GM19099 (cell line): ENCODE measurements around the gene OR6K6.

ENCODE experiments used
- POLR2A ChIP-seq: IDR thresholded peaks from 3 replicates; pipeline ENCODE4 v1.6.1; 2011; ENCODE audit warnings: low read depth; ENCODE audit not compliant: insufficient read length; ENCODE audit errors: extremely low read depth

Gene OR6K6

GRCh38 chr1:158771950-158772866 lies 17.7 kb downstream of the OR6K6 start, which contains the start of gene OR6N1:
Gene OR6N1, minus strand, starts transcription at chr1:158772195. Its CDS starts 5,513 bp downstream, at chr1:158766682.
- TF ChIP-seq POLR2A: no peak

GRCh38 chr1:158781104-158781503 lies 26.6 kb downstream of the OR6K6 start, which contains the start of gene OR6N2:
Gene OR6N2, minus strand, starts transcription at chr1:158781204. Its CDS starts 3,569 bp downstream, at chr1:158777635.
- no peak for TF ChIP-seq POLR2A

GRCh38 chr1:158793604-158794003 lies 39.1 kb downstream of the OR6K6 start:
- TF ChIP-seq POLR2A: no peak

GRCh38 chr1:158794247-158794646 lies 39.7 kb downstream of the OR6K6 start:
- TF ChIP-seq POLR2A: no peak

GRCh38 chr1:158798531-158798930 lies 44.0 kb downstream of the OR6K6 start:
- no peak for TF ChIP-seq POLR2A

GRCh38 chr1:158799689-158800088 lies 45.2 kb downstream of the OR6K6 start:
- TF ChIP-seq POLR2A: no peak

- no peak for TF ChIP-seq POLR2A
Observed at GRCh38 chr1:158800526-158800925, 46.0 kb downstream of the OR6K6 start.

GRCh38 chr1:158801396-158801795 lies 46.9 kb downstream of the OR6K6 start:
- no peak for TF ChIP-seq POLR2A

- no peak for TF ChIP-seq POLR2A
Observed at GRCh38 chr1:158803678-158804077, 49.2 kb downstream of the OR6K6 start.
